ENCODE results near the gene TGFBR2. TPM values are rescaled to one million over a fixed set of nuclear protein-coding genes. Genes with fewer than 3 reads are reported as not detected.

Gene TGFBR2
- total RNA-seq, 1 donor from 2014 or later = 144 TPM

DNA sequence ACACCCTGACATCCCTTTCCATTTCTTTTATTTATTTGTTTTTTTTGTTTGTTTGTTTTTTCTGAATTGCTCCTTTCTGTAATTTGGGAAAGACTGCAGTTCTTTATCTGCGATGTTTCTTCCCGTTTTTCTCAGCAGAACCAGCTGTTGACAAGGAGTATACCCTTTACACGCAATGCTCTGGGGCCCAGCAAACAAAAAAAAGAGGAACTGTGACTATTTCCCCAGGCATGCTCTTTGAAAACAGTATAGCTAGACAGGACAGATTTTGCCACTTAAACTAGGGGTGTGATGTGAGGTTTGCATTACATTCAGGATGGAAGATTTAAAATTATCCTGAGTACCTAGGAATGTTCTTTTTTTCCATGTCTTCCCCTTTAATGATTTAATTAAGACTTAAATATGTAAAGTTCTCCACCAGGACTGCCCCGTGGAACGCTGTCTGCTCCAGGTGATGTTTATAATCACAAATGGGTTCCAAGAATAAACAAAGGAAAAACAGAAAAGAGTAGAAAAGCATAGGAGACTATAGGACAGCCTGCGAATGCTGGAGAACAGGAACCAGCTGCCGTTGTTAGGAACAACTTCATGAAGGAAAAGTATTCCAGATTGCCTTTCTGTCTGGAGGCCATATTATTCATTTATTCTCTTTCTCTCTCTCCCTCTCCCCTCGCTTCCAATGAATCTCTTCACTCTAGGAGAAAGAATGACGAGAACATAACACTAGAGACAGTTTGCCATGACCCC lies 43.3 kb downstream of the TGFBR2 start:
- Histone ChIP-seq H3K36me3 (peaks cover 98% of the 10 kb centered on the region), H3K4me1 (peaks cover 82% of the 10 kb centered on the region), H3K4me3 (no peak overlapping the region), H3K27ac (replicated peaks) (peak overlapping the region; percentile 70), H3K27me3 (ENCODE audit: low read depth) (no peaks in the 10 kb centered on the region), H3K9me3 (replicated peaks) (no peaks in the 10 kb centered on the region)
- intact Hi-C loops (cut with micrococcal nuclease) = no loop called here
- TF ChIP-seq CTCF (IDR thresholded peaks at IDR 0.05; ENCODE audit: borderline replicate concordance) = no peak
- DNase-seq = no peak

DNA sequence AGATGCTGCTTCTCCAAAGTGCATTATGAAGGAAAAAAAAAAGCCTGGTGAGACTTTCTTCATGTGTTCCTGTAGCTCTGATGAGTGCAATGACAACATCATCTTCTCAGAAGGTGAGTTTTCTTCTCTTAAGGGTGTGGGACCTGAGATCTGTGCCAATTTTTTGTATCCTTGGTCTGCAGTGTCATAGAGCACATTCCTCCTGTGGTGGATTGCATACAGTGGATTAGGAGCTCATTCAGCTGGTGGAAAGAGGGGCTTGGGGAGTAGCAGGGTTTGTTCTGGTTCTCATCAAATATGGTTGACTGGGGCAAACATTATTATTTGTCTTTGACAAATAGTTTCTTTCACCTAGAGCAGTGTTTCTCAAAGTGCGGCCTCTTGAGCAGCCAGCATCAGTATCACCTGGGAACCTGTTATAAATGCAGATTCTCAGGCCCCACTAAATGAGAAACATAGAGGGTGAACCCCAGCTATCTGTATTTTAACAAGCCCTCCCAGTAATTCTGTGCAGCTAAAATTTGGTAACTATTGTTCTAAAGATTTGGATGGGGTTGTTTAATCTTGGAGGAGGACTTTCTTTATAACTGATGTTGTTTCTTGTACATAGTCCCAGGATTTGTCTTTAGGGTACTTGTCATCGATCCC lies 44.1 kb downstream of the TGFBR2 start:
- Histone ChIP-seq H3K27me3 (ENCODE audit: low read depth) (no peaks in the 10 kb centered on the region), H3K4me1 (peaks cover 82% of the 10 kb centered on the region), H3K9me3 (replicated peaks) (no peaks in the 10 kb centered on the region), H3K36me3 (peaks cover 98% of the 10 kb centered on the region), H3K4me3 (no peak overlapping the region), H3K27ac (replicated peaks) (peak overlapping the region; percentile 70)
- no peak for TF ChIP-seq CTCF (IDR thresholded peaks at IDR 0.05; ENCODE audit: borderline replicate concordance)
- DNase-seq = no peak
- intact Hi-C loops (cut with micrococcal nuclease) = no loop called here

GRCh38 chr3:30654269-30654668 lies 47.9 kb downstream of the TGFBR2 start:
- Histone ChIP-seq H3K9me3 (replicated peaks) (no peaks in the 10 kb centered on the region), H3K4me1 (peaks cover 84% of the 10 kb centered on the region), H3K27me3 (ENCODE audit: low read depth) (no peaks in the 10 kb centered on the region), H3K27ac (replicated peaks) (peak overlapping the region; percentile 81), H3K36me3 (peaks cover 81% of the 10 kb centered on the region), H3K4me3 (no peak overlapping the region)
- no peak for TF ChIP-seq CTCF (IDR thresholded peaks at IDR 0.05; ENCODE audit: borderline replicate concordance)
- DNase-seq = no peak
- intact Hi-C loops (cut with micrococcal nuclease) = no loop called here

DNA sequence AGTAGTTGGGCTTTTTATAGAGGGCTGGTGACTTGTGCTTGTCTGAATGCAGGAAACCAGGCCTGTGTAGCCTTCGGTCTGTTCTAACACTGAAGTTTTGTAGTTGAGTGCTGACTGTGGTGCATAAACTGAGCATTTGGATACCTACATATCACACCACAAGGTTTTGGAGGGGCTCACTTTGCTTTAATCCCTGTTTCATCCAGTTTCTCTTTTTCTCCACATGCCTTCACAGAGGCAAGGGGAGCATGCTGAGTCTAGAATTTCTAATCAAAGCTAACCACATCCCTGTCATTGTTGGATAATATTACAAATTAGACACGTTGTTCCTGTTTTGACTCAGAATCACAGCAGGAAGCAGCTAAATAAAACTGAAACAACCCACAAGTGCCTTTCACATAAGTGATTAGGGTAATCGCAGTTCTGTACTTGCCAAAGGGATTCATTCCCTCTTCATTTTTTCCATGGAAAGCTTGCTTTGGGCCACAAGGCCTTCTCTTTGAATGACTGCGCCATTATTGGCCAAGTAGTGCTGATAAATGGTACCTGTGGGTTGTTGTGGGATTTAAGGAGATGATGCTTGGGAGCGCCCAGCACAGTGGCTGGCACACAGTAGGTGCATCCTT lies 48.9 kb downstream of the TGFBR2 start:
- no peak for TF ChIP-seq CTCF (IDR thresholded peaks at IDR 0.05; ENCODE audit: borderline replicate concordance)
- Histone ChIP-seq H3K36me3 (peaks cover 71% of the 10 kb centered on the region), H3K4me3 (no peak overlapping the region), H3K9me3 (replicated peaks) (no peaks in the 10 kb centered on the region), H3K27me3 (ENCODE audit: low read depth) (no peaks in the 10 kb centered on the region), H3K4me1 (peaks cover 84% of the 10 kb centered on the region), H3K27ac (replicated peaks) (peak overlapping the region; percentile 81)
- intact Hi-C loops (cut with micrococcal nuclease) = no loop called here
- no peak for DNase-seq

GRCh38 chr3:30656624-30657141 lies 50.3 kb downstream of the TGFBR2 start:
- intact Hi-C loops (cut with micrococcal nuclease) = no loop called here
- Histone ChIP-seq H3K27ac (replicated peaks) (peak overlapping the region; percentile 81), H3K4me1 (peaks cover 88% of the 10 kb centered on the region), H3K4me3 (no peak overlapping the region), H3K9me3 (replicated peaks) (no peaks in the 10 kb centered on the region), H3K27me3 (ENCODE audit: low read depth) (no peaks in the 10 kb centered on the region), H3K36me3 (peaks cover 68% of the 10 kb centered on the region)
- TF ChIP-seq CTCF (IDR thresholded peaks at IDR 0.05; ENCODE audit: borderline replicate concordance) = no peak
- DNase-seq = no peak

All from left ventricle myocardium inferior (tissue), 1 donor.